Right lobe of liver (tissue), 4 donors: Measurements from ENCODE around the gene COL23A1.
"Not testable (repeated sequence)": the region's sequence is repeated elsewhere in the genome, so short reads cannot be mapped to it uniquely, and the experiment has no call there.

Experiments
- CTCF ChIP-seq, 4 donors: fragments of 200-600 bp in 3 of 4; fragments of 450-650 bp in 1 of 4; IDR thresholded peaks; one replicate each; pipeline versions ENCODE4 v1.5.1 to v1.8.0; 2016 to 2022; ENCODE audit warnings: antibody characterized with exemption in 4 of 4, mild to moderate bottlenecking in 2 of 4
- POLR2A ChIP-seq: fragments of 450-650 bp; IDR thresholded peaks from one replicate; pipeline ENCODE4 v1.6.1; 2017; ENCODE audit warnings: antibody characterized with exemption, mild to moderate bottlenecking
- donor health status: DM: no; HTN: no; CAD: no.
- donor health status: DM: no; HTN: no; CAD: no.
- donor health status: DM: no; HTN: yes; CAD: no.

GRCh38 chr5:178369469-178369868 is 220.7 kb downstream of the COL23A1 start:
- TF ChIP-seq CTCF (IDR thresholded peaks at IDR 0.05); POLR2A: not testable (repeated sequence)
